ENCODE measurements around the gene TRIM67. TPM values are rescaled to one million over a fixed set of nuclear protein-coding genes. Genes with fewer than 3 reads are reported as not detected.

TRIM67 gene
- total and polyA plus RNA-seq, 9 of the 15 experiments (the other 6 are each of a cell fraction or from before 2014, with no cell fraction given) = 0.04 to 0.60 (median 0.31) TPM

- TF ChIP-seq ELF4 (CRISPR knock-in tag; IDR thresholded peaks at IDR 0.05) = no peak
- no peak for TF ChIP-seq BCL6 (CRISPR knock-in tag; IDR thresholded peaks at IDR 0.05)
- no peak for TF ChIP-seq ZNF76 (CRISPR knock-in tag; IDR thresholded peaks at IDR 0.05; ENCODE audit: borderline replicate concordance)
- no peak for TF ChIP-seq ZNF444 (CRISPR knock-in tag; IDR thresholded peaks at IDR 0.05)
- no peak for TF ChIP-seq USF1 (CRISPR knock-in tag; IDR thresholded peaks at IDR 0.05)
- TF ChIP-seq PHF20 (IDR thresholded peaks at IDR 0.05; ENCODE audit: partially characterized antibody) = no peak
- no peak for TF ChIP-seq SMC3 (conservative IDR thresholded peaks at IDR 0.05; ENCODE audit: insufficient read depth, low read depth, low read length)
- TF ChIP-seq ZNF449 (CRISPR knock-in tag; IDR thresholded peaks at IDR 0.05) = no peak
- TF ChIP-seq BACH1 (tag; IDR thresholded peaks at IDR 0.05) = no peak
- peak in 1 of 2 experiments; percentile 65; a peak in 2 of 4 replicates for TF ChIP-seq TBL1XR1 (IDR thresholded peaks at IDR 0.05; ENCODE audit: low read length in 2 of 2)
- no peak for TF ChIP-seq SMARCA5 (IDR thresholded peaks at IDR 0.05)
- TF ChIP-seq ZNF318 (IDR thresholded peaks at IDR 0.05; ENCODE audit: borderline replicate concordance in 1 of 2, low read depth in 1 of 2) = no peak
- 0 out of 4 replicates have a peak, but pooled peaks of 1 of the 2 experiments have one; percentile 33 for TF ChIP-seq TEAD1 (CRISPR knock-in tag; IDR thresholded peaks at IDR 0.05)
- no peak for TF ChIP-seq HLTF (IDR thresholded peaks at IDR 0.05)
- TF ChIP-seq CHD4 (IDR thresholded peaks at IDR 0.05; ENCODE audit: insufficient read depth, insufficient replicate concordance, low read depth, low read length, poor library complexity, severe bottlenecking) = no peak
Observed at GRCh38 chr1:231194843-231195516, 33.1 kb downstream of the TRIM67 start (continued).

Measured in K562 (cell line).